Activated T-helper 2 cell treated with anti-CD3 and anti-CD28 coated beads, Interferon-gamma antibody, Interleukin-2, Interleukin-4, amounts not matched to agents 10 μg/mL and 5 μg/mL and 100 μg/mL, durations not matched to agents 14 hours and 24 hours and 36 hours (primary cell): ENCODE results near the gene FGF14. TPM values are rescaled to one million over a fixed set of nuclear protein-coding genes. Genes with fewer than 3 reads are reported as not detected.

Experiments used
- DNase-seq: peaks from one replicate; pipeline ENCODE4 v3.0.0; 2021; ENCODE audit warnings: low spot score
- H3K27ac Mint-ChIP-seq: one replicate; pipeline ENCODE4 v1.8.0; 2021; ENCODE audit warnings: mixed read lengths
- H3K27me3 Mint-ChIP-seq: one replicate; pipeline ENCODE4 v1.8.0; 2021; ENCODE audit warnings: low read depth, mixed read lengths
- H3K36me3 Mint-ChIP-seq: one replicate; pipeline ENCODE4 v1.8.0; 2021; ENCODE audit warnings: low read depth, mixed read lengths
- H3K4me1 Mint-ChIP-seq: one replicate; pipeline ENCODE4 v1.8.0; 2021; ENCODE audit warnings: low read depth, mixed read lengths
- H3K4me3 Mint-ChIP-seq: one replicate; pipeline ENCODE4 v1.8.0; 2021; ENCODE audit warnings: low read depth, mild to moderate bottlenecking, moderate library complexity, mixed read lengths
- H3K9me3 Mint-ChIP-seq: one replicate; pipeline ENCODE4 v1.8.0; 2021; ENCODE audit warnings: mixed read lengths
- intact Hi-C: fragments of 100-400 bp; cut with micrococcal nuclease; formaldehyde crosslinking; loops from one replicate; pipeline ENCODE4 v1.15.1; 2023
- total RNA-seq: library from RNA; stranded (reverse); gene quantifications from 2 replicates; pipeline ENCODE4 v1.2.3, GENCODE V29; 2022

Gene FGF14
- total RNA-seq, 1 donor from 2014 or later: not detected

GRCh38 chr13:102226591-102226990, 175.3 kb downstream of the FGF14 start:
- H3K4me3 Mint-ChIP-seq: no peak overlapping the region
- H3K4me1 Mint-ChIP-seq: no peaks in the 10 kb centered on the region
- DNase-seq: no peak
- intact Hi-C loops: no loop called here
- H3K9me3 Mint-ChIP-seq: no peaks in the 10 kb centered on the region
- no peaks in the 10 kb centered on the region for H3K36me3 Mint-ChIP-seq
- no peak overlapping the region for H3K27ac Mint-ChIP-seq
- H3K27me3 Mint-ChIP-seq: no peaks in the 10 kb centered on the region

- no peak for DNase-seq
- Mint-ChIP-seq H3K27ac (no peak overlapping the region), H3K27me3 (no peaks in the 10 kb centered on the region), H3K9me3 (no peaks in the 10 kb centered on the region), H3K4me3 (no peak overlapping the region), H3K36me3 (no peaks in the 10 kb centered on the region), H3K4me1 (no peaks in the 10 kb centered on the region)
- intact Hi-C loops: no loop called here
Observed at GRCh38 chr13:102225892-102226291, 176.0 kb downstream of the FGF14 start.

GRCh38 chr13:102220681-102221228, 181.1 kb downstream of the FGF14 start:
- no peak for DNase-seq
- Mint-ChIP-seq H3K4me3 (no peak overlapping the region), H3K27me3 (no peaks in the 10 kb centered on the region), H3K27ac (no peak overlapping the region), H3K9me3 (no peaks in the 10 kb centered on the region), H3K4me1 (no peaks in the 10 kb centered on the region), H3K36me3 (no peaks in the 10 kb centered on the region)
- intact Hi-C loops: no loop called here

- no peak for DNase-seq
- Mint-ChIP-seq H3K36me3 (no peaks in the 10 kb centered on the region), H3K9me3 (no peaks in the 10 kb centered on the region), H3K27me3 (no peaks in the 10 kb centered on the region), H3K4me1 (no peaks in the 10 kb centered on the region), H3K4me3 (no peak overlapping the region), H3K27ac (no peak overlapping the region)
- intact Hi-C loops: no loop called here
Observed at GRCh38 chr13:102214956-102215355, 186.9 kb downstream of the FGF14 start.

- Mint-ChIP-seq H3K4me1 (no peaks in the 10 kb centered on the region), H3K27ac (no peak overlapping the region), H3K9me3 (no peaks in the 10 kb centered on the region), H3K4me3 (no peak overlapping the region), H3K36me3 (no peaks in the 10 kb centered on the region), H3K27me3 (no peaks in the 10 kb centered on the region)
- intact Hi-C loops: no loop called here
- no peak for DNase-seq
Observed at GRCh38 chr13:102212729-102213128, 189.1 kb downstream of the FGF14 start.

GRCh38 chr13:102208347-102208746, 193.5 kb downstream of the FGF14 start:
- no peak overlapping the region for H3K27ac Mint-ChIP-seq
- intact Hi-C loops: no loop called here
- no peaks in the 10 kb centered on the region for H3K4me1 Mint-ChIP-seq

GRCh38 chr13:102207680-102208342, 194.0 kb downstream of the FGF14 start:
- DNase-seq: no peak
- Mint-ChIP-seq H3K27me3 (no peaks in the 10 kb centered on the region), H3K4me3 (no peak overlapping the region), H3K9me3 (no peaks in the 10 kb centered on the region), H3K27ac (no peak overlapping the region), H3K36me3 (no peaks in the 10 kb centered on the region), H3K4me1 (no peaks in the 10 kb centered on the region)
- intact Hi-C loops: no loop called here

More at GRCh38 chr13:102208347-102208746, 193.5 kb downstream of the FGF14 start:
- Mint-ChIP-seq H3K9me3 (no peaks in the 10 kb centered on the region), H3K4me3 (no peak overlapping the region), H3K36me3 (no peaks in the 10 kb centered on the region), H3K27me3 (no peaks in the 10 kb centered on the region)
- DNase-seq: no peak

- H3K4me1 Mint-ChIP-seq: peaks cover 4% of the 10 kb centered on the region
- H3K27ac Mint-ChIP-seq: no peak overlapping the region
- no peak for DNase-seq
- no peak overlapping the region for H3K4me3 Mint-ChIP-seq
- H3K9me3 Mint-ChIP-seq: no peaks in the 10 kb centered on the region
- H3K36me3 Mint-ChIP-seq: no peaks in the 10 kb centered on the region
- intact Hi-C loops: no loop called here
- H3K27me3 Mint-ChIP-seq: no peaks in the 10 kb centered on the region
Observed at GRCh38 chr13:102203718-102204117, 198.1 kb downstream of the FGF14 start.

GRCh38 chr13:102198418-102199311, 203.2 kb downstream of the FGF14 start:
- intact Hi-C loops: loop anchor here (10.0 kb wide), 1 partner anchor 256 kb away; no protein-coding TSS in a partner anchor
- no peak overlapping the region for H3K27ac Mint-ChIP-seq
- H3K9me3 Mint-ChIP-seq: no peaks in the 10 kb centered on the region
- H3K4me1 Mint-ChIP-seq: peaks cover 5% of the 10 kb centered on the region
- DNase-seq: no peak
- H3K27me3 Mint-ChIP-seq: peaks cover 3% of the 10 kb centered on the region
- no peaks in the 10 kb centered on the region for H3K36me3 Mint-ChIP-seq
- no peak overlapping the region for H3K4me3 Mint-ChIP-seq

GRCh38 chr13:102197193-102197592, 204.7 kb downstream of the FGF14 start:
- DNase-seq: no peak
- H3K4me3 Mint-ChIP-seq: no peak overlapping the region
- peaks cover 3% of the 10 kb centered on the region for H3K27me3 Mint-ChIP-seq
- no peaks in the 10 kb centered on the region for H3K9me3 Mint-ChIP-seq
- H3K27ac Mint-ChIP-seq: no peak overlapping the region
- H3K4me1 Mint-ChIP-seq: peaks cover 15% of the 10 kb centered on the region
- intact Hi-C loops: loop anchor here (10.0 kb wide), 1 partner anchor 258 kb away; no protein-coding TSS in a partner anchor
- no peaks in the 10 kb centered on the region for H3K36me3 Mint-ChIP-seq

GRCh38 chr13:102195566-102196462, 206.0 kb downstream of the FGF14 start:
- Mint-ChIP-seq H3K9me3 (no peaks in the 10 kb centered on the region), H3K4me3 (no peak overlapping the region), H3K27me3 (peaks cover 3% of the 10 kb centered on the region), H3K36me3 (no peaks in the 10 kb centered on the region), H3K27ac (no peak overlapping the region), H3K4me1 (peaks cover 17% of the 10 kb centered on the region)
- no peak for DNase-seq
- intact Hi-C loops: loop anchor here (10.0 kb wide), 1 partner anchor 259 kb away; no protein-coding TSS in a partner anchor

- Mint-ChIP-seq H3K36me3 (no peaks in the 10 kb centered on the region), H3K27me3 (peaks cover 3% of the 10 kb centered on the region), H3K27ac (no peak overlapping the region), H3K4me1 (peaks cover 13% of the 10 kb centered on the region), H3K4me3 (no peak overlapping the region), H3K9me3 (no peaks in the 10 kb centered on the region)
- DNase-seq: no peak
- intact Hi-C loops: loop anchor here (10.0 kb wide), 1 partner anchor 262 kb away; no protein-coding TSS in a partner anchor
Observed at GRCh38 chr13:102192858-102193257, 209.0 kb downstream of the FGF14 start.
